ENCODE results near the gene LMAN2. TPM values are rescaled to one million over a fixed set of nuclear protein-coding genes. Genes with fewer than 3 reads are reported as not detected.

LMAN2 gene
- total RNA-seq, 1 donor from 2014 or later: 162 TPM

- ATAC-seq (no peak), DNase-seq (ENCODE audit: low spot score) (no peak)
Measured at GRCh38 chr5:177329883-177330282, 21.6 kb downstream of the LMAN2 start.

GRCh38 chr5:177328545-177329231, 22.8 kb downstream of the LMAN2 start:
- DNase-seq (ENCODE audit: low spot score) (no peak), ATAC-seq (no peak)

- DNase-seq (ENCODE audit: low spot score) (no peak), ATAC-seq (peak; percentile 34)
Measured at GRCh38 chr5:177327539-177328522, 23.6 kb downstream of the LMAN2 start.

- ATAC-seq: peak; percentile 51
- no peak for DNase-seq (ENCODE audit: low spot score)
Measured at GRCh38 chr5:177325868-177326381, 25.5 kb downstream of the LMAN2 start.

GRCh38 chr5:177320879-177321278, 30.6 kb downstream of the LMAN2 start:
- DNase-seq (ENCODE audit: low spot score) (no peak), ATAC-seq (no peak)

- ATAC-seq (no peak), DNase-seq (ENCODE audit: low spot score) (no peak)
Measured at GRCh38 chr5:177319913-177320588, 31.4 kb downstream of the LMAN2 start.

- peak; percentile 93 for ATAC-seq
Measured at GRCh38 chr5:177317959-177318377, 33.5 kb downstream of the LMAN2 start.

GRCh38 chr5:177316005-177316404, 35.5 kb downstream of the LMAN2 start:
- DNase-seq (ENCODE audit: low spot score) (no peak), ATAC-seq (no peak)

More at GRCh38 chr5:177317959-177318377, 33.5 kb downstream of the LMAN2 start:
- peak; percentile 84 for DNase-seq (ENCODE audit: low spot score)

GRCh38 chr5:177315411-177315810, 36.1 kb downstream of the LMAN2 start:
- ATAC-seq (no peak), DNase-seq (ENCODE audit: low spot score) (no peak)

GRCh38 chr5:177314376-177315342, 36.8 kb downstream of the LMAN2 start:
- no peak for ATAC-seq
- no peak for DNase-seq (ENCODE audit: low spot score)

- ATAC-seq: no peak
- DNase-seq (ENCODE audit: low spot score): no peak
Measured at GRCh38 chr5:177313561-177314259, 37.8 kb downstream of the LMAN2 start.

- DNase-seq (ENCODE audit: low spot score) (no peak), ATAC-seq (no peak)
Measured at GRCh38 chr5:177312649-177313181, 38.8 kb downstream of the LMAN2 start.

GRCh38 chr5:177311723-177312648, 39.5 kb downstream of the LMAN2 start, which contains the start of gene MXD3:
Gene MXD3, minus strand, starts transcription at chr5:177311898. Its CDS starts 68 bp downstream, at chr5:177311830.
- DNase-seq (ENCODE audit: low spot score): peak; percentile 96
- ATAC-seq: peak; percentile 87

- DNase-seq (ENCODE audit: low spot score) (no peak), ATAC-seq (peak; percentile 4)
Measured at GRCh38 chr5:177311392-177311722, 40.1 kb downstream of the LMAN2 start.

GRCh38 chr5:177310757-177311391, 40.6 kb downstream of the LMAN2 start:
- ATAC-seq (no peak), DNase-seq (ENCODE audit: low spot score) (no peak)

- DNase-seq (ENCODE audit: low spot score): no peak
Measured at GRCh38 chr5:177310332-177310731, 41.1 kb downstream of the LMAN2 start.

More at GRCh38 chr5:177310332-177310731, 41.1 kb downstream of the LMAN2 start:
- ATAC-seq: no peak
